Gastroesophageal sphincter (tissue), 3 donors: ENCODE results near the gene CHAC1.

ENCODE experiments used
- CTCF ChIP-seq, 4 experiments: fragments of 200-600 bp in 2 of 4; fragments of 450-650 bp in 2 of 4; sonication (generic) in 1 of 4; IDR thresholded peaks; one replicate each; pipeline ENCODE4 v1.5.1; 2017 to 2019; ENCODE audit warnings: antibody characterized with exemption in 4 of 4, mild to moderate bottlenecking in 2 of 4, moderate library complexity in 2 of 4
- EP300 ChIP-seq: sonication (generic); formaldehyde crosslinking; IDR thresholded peaks from one replicate; pipeline ENCODE4 v1.6.1; 2017; ENCODE audit warnings: antibody characterized with exemption, mild to moderate bottlenecking
- POLR2A ChIP-seq, 2 donors: fragments of 450-650 bp; IDR thresholded peaks; one replicate each; pipeline ENCODE4 v1.6.1; 2017; ENCODE audit warnings: antibody characterized with exemption in 2 of 2, mild to moderate bottlenecking in 2 of 2, moderate library complexity in 1 of 2
- POLR2AphosphoS5 ChIP-seq: sonication (generic); formaldehyde crosslinking; IDR thresholded peaks from one replicate; pipeline ENCODE4 v1.6.1; 2017; ENCODE audit warnings: antibody characterized with exemption

GRCh38 chr15:40942337-40942854, 10.9 kb upstream of the CHAC1 start:
- TF ChIP-seq CTCF (IDR thresholded peaks at IDR 0.05) = no peak
- no peak for TF ChIP-seq POLR2AphosphoS5
- no peak for TF ChIP-seq POLR2A (IDR thresholded peaks at IDR 0.05)
- no peak for TF ChIP-seq EP300
